Kidney (tissue), 14 donors: ENCODE measurements around the gene VPS35L. TPM values are rescaled to one million over a fixed set of nuclear protein-coding genes. Genes with fewer than 3 reads are reported as not detected.
A peak's percentile ranks its signal among the peaks of the same experiment; 100 is the strongest.

Experiments used
- DNase-seq, 5 donors: peaks; one replicate each; pipeline ENCODE4 v3.0.0-alpha.2; 2013 to 2020
- FAIRE-seq: peaks from 2 replicates; lab custom pipeline; 2012; peaks lifted over from hg19 to GRCh38; lab: Jason Lieb, UNC
- H3K27ac ChIP-seq, 2 donors: one replicate each; pipeline ENCODE4 v1.7.0; 2013; ENCODE audit warnings: low read depth in 2 of 2, low read length in 2 of 2, inconsistent platforms in 1 of 2
- H3K27me3 ChIP-seq: one replicate; pipeline ENCODE4 v1.7.1; 2013; ENCODE audit warnings: low read length, inconsistent platforms; ENCODE audit not compliant: control insufficient read depth, insufficient read depth
- H3K36me3 ChIP-seq, 3 donors: one replicate each; pipeline versions ENCODE4 v1.7.0 to v1.7.1; 2013; ENCODE audit warnings: low read length in 3 of 3, control low read depth in 1 of 3, inconsistent platforms in 1 of 3; ENCODE audit not compliant: insufficient read depth in 3 of 3, control insufficient read depth in 2 of 3
- H3K4me1 ChIP-seq, 3 donors: one replicate each; pipeline versions ENCODE4 v1.7.0 to v1.7.1; 2013; ENCODE audit warnings: low read length in 3 of 3, inconsistent platforms in 1 of 3, low read depth in 1 of 3; ENCODE audit not compliant: control insufficient read depth in 2 of 3, insufficient read depth in 2 of 3
- H3K4me3 ChIP-seq, 3 donors: one replicate each; pipeline versions ENCODE4 v1.7.0 to v1.8.1; 2013; ENCODE audit warnings: low read length in 3 of 3, control low read depth in 1 of 3, inconsistent platforms in 1 of 3
- H3K9ac ChIP-seq, 3 donors: one replicate each; pipeline versions ENCODE4 v1.7.0 to v1.7.1; 2013; ENCODE audit warnings: low read length in 3 of 3, control low read depth in 1 of 3, inconsistent platforms in 1 of 3
- H3K9me3 ChIP-seq, 3 donors: one replicate each; pipeline versions ENCODE4 v1.7.0 to v1.7.1; 2013; ENCODE audit warnings: low read length in 3 of 3, control low read depth in 1 of 3, inconsistent platforms in 1 of 3; ENCODE audit not compliant: control insufficient read depth in 2 of 3, insufficient read depth in 1 of 3
- CTCF ChIP-seq: IDR thresholded peaks from 3 replicates; pipeline ENCODE4 v1.5.1; 2012; ENCODE audit warnings: mild to moderate bottlenecking, moderate library complexity, borderline replicate concordance; ENCODE audit not compliant: insufficient read depth; ENCODE audit errors: extremely low read depth
- intact Hi-C: fragments of 100-400 bp; cut with DNase I; formaldehyde crosslinking; loops from one replicate; pipeline ENCODE4 v1.11.1; 2022
- polyA plus RNA-seq: library from polyadenylated mRNA; stranded (reverse); fragments of 350-450 nt; fragmentation: Illumina TruSeq; extraction: RNeasy Lipid Tissue Mini Kit (QIAGEN cat#74804); gene quantifications from one replicate; pipeline ENCODE4 v1.2.3, GENCODE V29; 2014; ENCODE audit warnings: low read depth, low replicate concordance; ENCODE audit not compliant: insufficient read depth
- total RNA-seq: library from RNA; stranded (reverse); fragmentation: NEBNext Ultra II Directional; extraction: Animal tissue kit (Norgen Biotek cat#: 25700); gene quantifications from one replicate; pipeline ENCODE4 v1.2.1, GENCODE V29; 2021
- donor health status: control.
- donor health status: control.
- donor health status: control.
- donor health status: control.
- donor health status: control.
- donor health status: DM: yes; HTN: yes; CAD: no.
- donor health status: Normal renal cell carcinoma (clear cell type).

VPS35L gene
- total and polyA plus RNA-seq, 2 donors from 2014 or later: 42.4 to 63.5 TPM

GRCh38 chr16:19599968-19600716 lies 44.6 kb downstream of the VPS35L start:
- Histone ChIP-seq H3K9me3 (no peaks in the 10 kb centered on the region), H3K4me1 (no peaks in the 10 kb centered on the region), H3K27ac (no peak overlapping the region), H3K9ac (no peak overlapping the region), H3K4me3 (no peak overlapping the region), H3K36me3 (peaks cover 3 to 23% (median 18%) of the 10 kb centered on the region in 3 donors), H3K27me3 (no peaks in the 10 kb centered on the region)
- FAIRE-seq (no peak), DNase-seq (no peak)
- intact Hi-C loops: loop anchor here (5.0 kb wide), 1 partner anchor 287 kb away; no protein-coding TSS in a partner anchor
- TF ChIP-seq CTCF: no peak

GRCh38 chr16:19601083-19601976 lies 45.8 kb downstream of the VPS35L start:
- Histone ChIP-seq H3K9me3 (no peaks in the 10 kb centered on the region), H3K36me3 (peaks cover 3 to 20% (median 20%) of the 10 kb centered on the region in 3 donors), H3K27ac (no peak overlapping the region), H3K4me3 (no peak overlapping the region), H3K27me3 (no peaks in the 10 kb centered on the region), H3K9ac (no peak overlapping the region), H3K4me1 (no peaks in the 10 kb centered on the region)
- DNase-seq (peak in 3 of 5 donors; percentile 34 to 65 (median 50)), FAIRE-seq (no peak)
- TF ChIP-seq CTCF: peak; percentile 40
- intact Hi-C loops: no loop called here

- H3K36me3 ChIP-seq: peaks cover 4 to 26% (median 17%) of the 10 kb centered on the region in 3 donors
- TF ChIP-seq CTCF: no peak
- no peak for FAIRE-seq
Observed at GRCh38 chr16:19604911-19605310, 49.4 kb downstream of the VPS35L start.

More at GRCh38 chr16:19604911-19605310, 49.4 kb downstream of the VPS35L start:
- intact Hi-C loops: no loop called here
- Histone ChIP-seq H3K27me3 (no peaks in the 10 kb centered on the region), H3K27ac (no peak overlapping the region), H3K9ac (no peak overlapping the region), H3K4me3 (no peak overlapping the region), H3K9me3 (no peaks in the 10 kb centered on the region), H3K4me1 (no peaks in the 10 kb centered on the region)
- no peak for DNase-seq
